Glutamatergic neuron (in vitro differentiated cells): Measurements from ENCODE around the gene INAFM2. TPM values are rescaled to one million over a fixed set of nuclear protein-coding genes. Genes with fewer than 3 reads are reported as not detected.

Experiments
- DNase-seq: peaks from one replicate; pipeline ENCODE4 v3.0.0; 2022
- H3K27ac Mint-ChIP-seq: one replicate; pipeline ENCODE4 v1.8.0; 2020; ENCODE audit warnings: mild to moderate bottlenecking, mixed read lengths, inconsistent platforms; ENCODE audit not compliant: unreplicated experiment
- H3K27me3 Mint-ChIP-seq: one replicate; pipeline ENCODE4 v1.8.0; 2020; ENCODE audit warnings: mild to moderate bottlenecking, moderate library complexity, mixed read lengths, inconsistent platforms; ENCODE audit not compliant: unreplicated experiment
- H3K36me3 Mint-ChIP-seq: one replicate; pipeline ENCODE4 v1.8.0; 2020; ENCODE audit warnings: mild to moderate bottlenecking, mixed read lengths, inconsistent platforms; ENCODE audit not compliant: unreplicated experiment
- H3K4me1 Mint-ChIP-seq: one replicate; pipeline ENCODE4 v1.8.0; 2020; ENCODE audit warnings: mild to moderate bottlenecking, low read depth, mixed read lengths, inconsistent platforms; ENCODE audit not compliant: unreplicated experiment
- H3K4me3 Mint-ChIP-seq: one replicate; pipeline ENCODE4 v1.8.0; 2020; ENCODE audit warnings: mild to moderate bottlenecking, mixed read lengths, inconsistent platforms; ENCODE audit not compliant: unreplicated experiment
- H3K9me3 Mint-ChIP-seq: one replicate; pipeline ENCODE4 v1.8.0; 2020; ENCODE audit warnings: mild to moderate bottlenecking, moderate library complexity, mixed read lengths, inconsistent platforms; ENCODE audit not compliant: unreplicated experiment
- total RNA-seq: library from RNA; stranded (reverse); fragmentation: NEBNext Ultra II Directional; extraction: Animal tissue kit (Norgen Biotek cat#: 25700); gene quantifications from one replicate; pipeline ENCODE4 v1.2.1, GENCODE V29; 2021; ENCODE audit not compliant: unreplicated experiment
- TF ChIP-seq, protein P1 (sequence below): fragments of 200-600 bp; sonication (generic); IDR thresholded peaks from one replicate; pipeline ENCODE4 v1.5.0; 2021; ENCODE audit not compliant: partially characterized antibody, unreplicated experiment

The INAFM2 gene
- total RNA-seq, 1 donor from 2014 or later, result 15.9 TPM

DNA sequence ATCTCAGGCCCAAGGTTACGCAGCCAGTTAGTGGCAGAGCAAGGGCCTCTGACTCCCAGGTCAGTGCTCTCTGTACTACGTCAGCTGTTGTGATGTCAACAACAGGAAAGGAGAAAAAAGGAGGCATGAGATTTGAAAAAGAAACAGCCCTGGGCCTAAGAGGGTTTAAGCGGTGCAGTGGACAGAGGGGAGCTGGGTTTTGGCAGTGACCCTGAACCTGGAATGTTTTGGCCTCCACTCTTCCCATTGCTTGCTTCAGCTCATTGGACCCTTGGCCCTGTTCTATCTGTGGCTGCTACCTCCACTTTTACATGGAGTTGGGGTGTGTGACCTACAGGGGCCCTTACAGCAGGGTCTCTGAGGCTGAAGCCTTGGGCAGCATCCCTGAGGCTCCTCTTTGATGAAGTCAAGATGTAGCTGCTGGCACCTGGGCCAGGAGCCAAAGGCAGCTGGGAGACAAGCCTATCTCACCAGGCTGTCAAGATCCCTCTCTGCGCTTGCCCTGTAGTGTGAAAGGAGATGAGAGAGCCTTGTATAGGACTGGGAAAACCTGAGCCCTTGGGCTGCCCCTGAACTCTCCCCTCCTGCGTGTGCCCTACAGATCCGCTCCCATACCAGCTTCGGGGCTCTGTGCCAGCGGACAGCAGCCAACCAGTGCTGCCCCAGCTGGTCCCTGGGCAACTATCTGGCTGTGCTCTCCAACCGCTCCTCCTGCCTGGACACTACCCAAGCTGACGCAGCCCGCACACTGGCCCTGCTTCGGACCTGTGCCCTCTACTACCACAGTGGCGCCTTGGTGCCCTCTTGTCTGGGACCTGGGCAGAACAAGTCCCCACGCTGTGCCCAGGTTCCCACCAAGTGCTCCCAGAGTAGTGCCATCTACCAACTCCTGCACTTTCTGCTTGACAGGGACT is 43.2 kb downstream of the INAFM2 start:
- Mint-ChIP-seq H3K27ac (no peak overlapping the region), H3K4me3 (no peak overlapping the region), H3K4me1 (peaks cover 4% of the 10 kb centered on the region), H3K9me3 (peaks cover 12% of the 10 kb centered on the region), H3K36me3 (peaks cover 4% of the 10 kb centered on the region), H3K27me3 (peaks cover 9% of the 10 kb centered on the region)
- TF ChIP-seq, protein P1, sequence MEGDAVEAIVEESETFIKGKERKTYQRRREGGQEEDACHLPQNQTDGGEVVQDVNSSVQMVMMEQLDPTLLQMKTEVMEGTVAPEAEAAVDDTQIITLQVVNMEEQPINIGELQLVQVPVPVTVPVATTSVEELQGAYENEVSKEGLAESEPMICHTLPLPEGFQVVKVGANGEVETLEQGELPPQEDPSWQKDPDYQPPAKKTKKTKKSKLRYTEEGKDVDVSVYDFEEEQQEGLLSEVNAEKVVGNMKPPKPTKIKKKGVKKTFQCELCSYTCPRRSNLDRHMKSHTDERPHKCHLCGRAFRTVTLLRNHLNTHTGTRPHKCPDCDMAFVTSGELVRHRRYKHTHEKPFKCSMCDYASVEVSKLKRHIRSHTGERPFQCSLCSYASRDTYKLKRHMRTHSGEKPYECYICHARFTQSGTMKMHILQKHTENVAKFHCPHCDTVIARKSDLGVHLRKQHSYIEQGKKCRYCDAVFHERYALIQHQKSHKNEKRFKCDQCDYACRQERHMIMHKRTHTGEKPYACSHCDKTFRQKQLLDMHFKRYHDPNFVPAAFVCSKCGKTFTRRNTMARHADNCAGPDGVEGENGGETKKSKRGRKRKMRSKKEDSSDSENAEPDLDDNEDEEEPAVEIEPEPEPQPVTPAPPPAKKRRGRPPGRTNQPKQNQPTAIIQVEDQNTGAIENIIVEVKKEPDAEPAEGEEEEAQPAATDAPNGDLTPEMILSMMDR, result no peak
- DNase-seq, result no peak

DNA sequence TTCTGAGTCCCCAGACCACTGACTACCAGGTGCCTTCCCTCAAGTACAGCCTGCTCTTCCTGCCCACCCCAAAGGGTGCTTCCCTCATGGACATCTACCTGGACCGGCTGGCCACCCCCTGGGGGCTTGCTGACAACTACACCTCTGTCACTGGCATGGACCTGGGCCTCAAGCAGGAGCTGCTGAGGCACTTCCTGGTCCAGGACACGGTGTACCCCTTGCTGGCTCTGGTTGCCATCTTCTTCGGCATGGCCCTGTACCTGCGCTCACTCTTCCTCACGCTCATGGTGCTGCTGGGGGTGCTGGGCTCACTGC is 43.8 kb downstream of the INAFM2 start:
- TF ChIP-seq, protein P1, result no peak
- DNase-seq, result no peak
- Mint-ChIP-seq H3K27ac (no peak overlapping the region), H3K4me3 (no peak overlapping the region), H3K9me3 (peaks cover 15% of the 10 kb centered on the region), H3K4me1 (peaks cover 4% of the 10 kb centered on the region), H3K27me3 (peaks cover 6% of the 10 kb centered on the region), H3K36me3 (peaks cover 4% of the 10 kb centered on the region)

DNA sequence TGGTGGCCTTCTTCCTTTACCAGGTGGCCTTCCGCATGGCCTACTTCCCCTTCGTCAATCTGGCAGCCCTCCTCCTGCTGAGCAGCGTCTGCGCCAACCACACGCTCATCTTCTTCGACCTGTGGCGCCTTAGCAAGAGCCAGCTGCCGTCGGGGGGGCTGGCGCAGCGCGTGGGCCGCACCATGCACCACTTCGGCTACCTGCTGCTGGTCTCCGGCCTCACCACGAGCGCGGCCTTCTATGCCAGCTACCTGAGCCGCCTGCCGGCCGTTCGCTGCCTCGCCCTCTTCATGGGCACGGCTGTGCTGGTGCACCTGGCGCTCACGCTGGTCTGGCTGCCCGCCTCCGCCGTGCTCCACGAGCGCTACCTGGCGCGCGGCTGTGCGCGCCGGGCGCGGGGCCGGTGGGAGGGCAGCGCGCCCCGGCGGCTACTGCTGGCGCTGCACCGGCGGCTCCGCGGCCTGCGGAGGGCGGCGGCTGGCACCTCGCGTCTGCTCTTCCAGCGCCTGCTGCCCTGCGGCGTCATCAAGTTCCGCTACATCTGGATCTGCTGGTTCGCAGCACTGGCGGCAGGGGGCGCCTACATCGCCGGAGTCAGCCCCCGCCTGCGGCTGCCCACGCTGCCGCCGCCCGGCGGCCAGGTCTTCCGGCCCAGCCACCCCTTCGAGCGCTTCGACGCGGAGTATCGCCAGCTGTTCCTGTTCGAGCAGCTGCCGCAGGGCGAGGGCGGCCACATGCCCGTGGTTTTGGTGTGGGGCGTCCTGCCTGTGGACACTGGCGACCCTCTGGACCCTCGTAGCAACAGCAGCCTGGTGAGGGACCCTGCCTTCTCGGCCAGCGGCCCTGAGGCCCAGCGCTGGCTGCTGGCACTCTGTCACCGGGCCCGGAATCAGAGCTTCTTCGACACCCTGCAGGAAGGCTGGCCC is 44.5 kb downstream of the INAFM2 start:
- no peak overlapping the region for H3K27ac Mint-ChIP-seq
- peaks cover 4% of the 10 kb centered on the region for H3K4me1 Mint-ChIP-seq
- peaks cover 15% of the 10 kb centered on the region for H3K9me3 Mint-ChIP-seq
- peaks cover 4% of the 10 kb centered on the region for H3K36me3 Mint-ChIP-seq
- peak; percentile 89 for DNase-seq
- H3K27me3 Mint-ChIP-seq, result peaks cover 6% of the 10 kb centered on the region
- TF ChIP-seq, protein P1, result peak; percentile 82
- no peak overlapping the region for H3K4me3 Mint-ChIP-seq

DNA sequence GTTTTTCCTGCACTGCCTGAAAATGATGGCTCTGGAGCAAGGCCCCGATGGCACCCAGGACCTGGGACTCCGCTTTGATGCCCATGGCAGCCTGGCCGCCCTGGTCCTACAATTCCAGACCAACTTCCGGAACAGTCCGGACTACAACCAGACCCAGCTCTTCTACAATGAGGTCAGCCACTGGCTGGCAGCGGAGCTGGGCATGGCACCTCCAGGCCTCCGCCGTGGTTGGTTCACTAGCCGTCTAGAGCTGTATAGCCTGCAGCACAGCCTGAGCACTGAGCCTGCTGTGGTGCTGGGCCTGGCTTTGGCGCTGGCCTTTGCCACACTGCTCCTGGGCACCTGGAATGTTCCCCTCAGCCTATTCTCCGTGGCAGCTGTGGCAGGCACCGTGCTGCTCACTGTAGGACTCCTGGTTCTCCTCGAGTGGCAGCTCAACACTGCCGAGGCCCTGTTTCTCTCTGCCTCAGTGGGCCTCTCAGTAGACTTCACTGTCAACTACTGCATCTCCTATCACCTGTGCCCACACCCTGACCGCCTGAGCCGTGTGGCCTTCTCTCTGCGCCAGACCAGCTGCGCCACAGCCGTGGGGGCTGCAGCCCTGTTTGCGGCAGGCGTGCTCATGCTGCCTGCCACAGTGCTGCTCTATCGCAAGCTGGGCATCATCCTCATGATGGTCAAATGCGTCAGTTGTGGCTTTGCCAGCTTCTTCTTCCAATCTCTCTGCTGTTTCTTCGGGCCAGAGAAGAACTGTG is 45.4 kb downstream of the INAFM2 start:
- Mint-ChIP-seq H3K4me3 (peak overlapping the region; percentile 82), H3K27ac (no peak overlapping the region), H3K36me3 (peaks cover 4% of the 10 kb centered on the region), H3K9me3 (peaks cover 15% of the 10 kb centered on the region), H3K4me1 (peaks cover 4% of the 10 kb centered on the region), H3K27me3 (peaks cover 6% of the 10 kb centered on the region)
- TF ChIP-seq, protein P1, result no peak
- DNase-seq, result no peak
